ENCODE results near the gene DMD. TPM values are rescaled to one million over a fixed set of nuclear protein-coding genes. Genes with fewer than 3 reads are reported as not detected.

Gene DMD
- total and polyA plus RNA-seq, 4 donors: 19.9 to 260 (median 111) TPM

DNA sequence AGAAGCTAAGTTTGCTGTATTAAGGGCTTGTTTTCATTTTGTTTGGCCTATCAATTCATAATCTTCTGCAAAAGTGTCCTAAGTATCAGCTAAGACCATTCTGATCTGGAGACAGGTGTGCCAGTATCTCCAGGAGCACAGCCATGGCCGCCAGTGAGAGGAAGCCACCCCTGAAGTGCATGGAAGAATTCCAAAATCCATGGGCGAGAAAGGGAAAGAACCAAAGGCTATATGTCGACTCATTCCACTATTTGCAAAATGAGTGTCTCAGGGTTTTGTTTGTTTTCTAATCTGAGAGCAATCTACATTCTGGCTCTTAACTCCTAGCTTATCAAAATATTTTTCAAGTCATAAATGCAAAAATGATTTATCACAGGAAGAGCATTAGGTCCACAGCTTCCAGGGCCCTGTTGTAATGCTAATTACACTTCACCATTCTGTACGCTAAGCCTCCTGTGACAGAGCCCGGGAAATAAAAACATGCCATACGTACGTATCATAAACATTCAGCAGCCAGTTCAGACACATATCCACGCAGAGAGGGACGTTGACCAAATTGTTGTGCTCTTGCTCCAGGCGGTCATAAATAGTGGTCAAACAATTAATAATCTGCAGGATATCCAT, 2002.2 kb downstream of the DMD start:
- no peak overlapping the region for H3K27ac ChIP-seq (ENCODE audit: low read depth in 1 of 2, low read length in 2 of 2)
- DNase-seq (no peak), ATAC-seq (ENCODE audit: low FRiP score) (no peak)
- no peaks in the 10 kb centered on the region for H3K36me3 ChIP-seq (ENCODE audit: control insufficient read depth in 1 of 2, insufficient read depth in 2 of 2, low read length in 1 of 2)
- WGBS, 2 donors: 24 to 32% methylated on average over 10 of the region's 10 CpGs
- H3K9me3 ChIP-seq (ENCODE audit: control insufficient read depth, low read length): no peaks in the 10 kb centered on the region
- no peaks in the 10 kb centered on the region for H3K27me3 ChIP-seq (ENCODE audit: control insufficient read depth in 1 of 2, insufficient read depth in 2 of 2, low read length in 1 of 2)
- H3K4me1 ChIP-seq (ENCODE audit: control insufficient read depth in 1 of 2, insufficient read depth in 2 of 2, low read length in 2 of 2): no peaks in the 10 kb centered on the region
- H3K4me3 ChIP-seq (ENCODE audit: low read length in 2 of 2): no peak overlapping the region
- intact Hi-C loops (cut with DNase I): no loop called here

- 76 to 86% methylated on average over 4 of the region's 4 CpGs for WGBS, 2 donors
- intact Hi-C loops (cut with DNase I): no loop called here
Observed at GRCh38 chrX:31201503-31201902, 2009.8 kb downstream of the DMD start.

GRCh38 chrX:31200430-31200829, 2010.9 kb downstream of the DMD start:
- 61 to 62% methylated on average over 1 of the region's 1 CpG for WGBS, 2 donors

More at GRCh38 chrX:31201503-31201902, 2009.8 kb downstream of the DMD start:
- H3K36me3 ChIP-seq (ENCODE audit: control insufficient read depth in 1 of 2, insufficient read depth in 2 of 2, low read length in 1 of 2): no peaks in the 10 kb centered on the region
- H3K27ac ChIP-seq (ENCODE audit: low read depth in 1 of 2, low read length in 2 of 2): no peak overlapping the region
- ATAC-seq (ENCODE audit: low FRiP score) (no peak), DNase-seq (no peak)
- H3K27me3 ChIP-seq (ENCODE audit: control insufficient read depth in 1 of 2, insufficient read depth in 2 of 2, low read length in 1 of 2): no peaks in the 10 kb centered on the region
- H3K9me3 ChIP-seq (ENCODE audit: control insufficient read depth, low read length): no peaks in the 10 kb centered on the region
- no peak overlapping the region for H3K4me3 ChIP-seq (ENCODE audit: low read length in 2 of 2)
- H3K4me1 ChIP-seq (ENCODE audit: control insufficient read depth in 1 of 2, insufficient read depth in 2 of 2, low read length in 2 of 2): no peaks in the 10 kb centered on the region

GRCh38 chrX:31199840-31200114, 2011.6 kb downstream of the DMD start:
- WGBS, 2 donors: 50 to 62% methylated on average over 5 of the region's 5 CpGs
- Histone ChIP-seq H3K27me3 (ENCODE audit: control insufficient read depth in 1 of 2, insufficient read depth in 2 of 2, low read length in 1 of 2) (no peaks in the 10 kb centered on the region), H3K4me1 (ENCODE audit: control insufficient read depth in 1 of 2, insufficient read depth in 2 of 2, low read length in 2 of 2) (no peaks in the 10 kb centered on the region), H3K36me3 (ENCODE audit: control insufficient read depth in 1 of 2, insufficient read depth in 2 of 2, low read length in 1 of 2) (no peaks in the 10 kb centered on the region), H3K27ac (ENCODE audit: low read depth in 1 of 2, low read length in 2 of 2) (no peak overlapping the region), H3K4me3 (ENCODE audit: low read length in 2 of 2) (no peak overlapping the region), H3K9me3 (ENCODE audit: control insufficient read depth, low read length) (no peaks in the 10 kb centered on the region)
- DNase-seq (no peak), ATAC-seq (ENCODE audit: low FRiP score) (no peak)
- intact Hi-C loops (cut with DNase I): no loop called here

More at GRCh38 chrX:31200430-31200829, 2010.9 kb downstream of the DMD start:
- intact Hi-C loops (cut with DNase I): no loop called here
- no peak overlapping the region for H3K27ac ChIP-seq (ENCODE audit: low read depth in 1 of 2, low read length in 2 of 2)
- no peak for DNase-seq
- no peak for ATAC-seq (ENCODE audit: low FRiP score)
- no peaks in the 10 kb centered on the region for H3K27me3 ChIP-seq (ENCODE audit: control insufficient read depth in 1 of 2, insufficient read depth in 2 of 2, low read length in 1 of 2)
- no peaks in the 10 kb centered on the region for H3K36me3 ChIP-seq (ENCODE audit: control insufficient read depth in 1 of 2, insufficient read depth in 2 of 2, low read length in 1 of 2)
- no peak overlapping the region for H3K4me3 ChIP-seq (ENCODE audit: low read length in 2 of 2)
- no peaks in the 10 kb centered on the region for H3K9me3 ChIP-seq (ENCODE audit: control insufficient read depth, low read length)
- H3K4me1 ChIP-seq (ENCODE audit: control insufficient read depth in 1 of 2, insufficient read depth in 2 of 2, low read length in 2 of 2): no peaks in the 10 kb centered on the region

DNA sequence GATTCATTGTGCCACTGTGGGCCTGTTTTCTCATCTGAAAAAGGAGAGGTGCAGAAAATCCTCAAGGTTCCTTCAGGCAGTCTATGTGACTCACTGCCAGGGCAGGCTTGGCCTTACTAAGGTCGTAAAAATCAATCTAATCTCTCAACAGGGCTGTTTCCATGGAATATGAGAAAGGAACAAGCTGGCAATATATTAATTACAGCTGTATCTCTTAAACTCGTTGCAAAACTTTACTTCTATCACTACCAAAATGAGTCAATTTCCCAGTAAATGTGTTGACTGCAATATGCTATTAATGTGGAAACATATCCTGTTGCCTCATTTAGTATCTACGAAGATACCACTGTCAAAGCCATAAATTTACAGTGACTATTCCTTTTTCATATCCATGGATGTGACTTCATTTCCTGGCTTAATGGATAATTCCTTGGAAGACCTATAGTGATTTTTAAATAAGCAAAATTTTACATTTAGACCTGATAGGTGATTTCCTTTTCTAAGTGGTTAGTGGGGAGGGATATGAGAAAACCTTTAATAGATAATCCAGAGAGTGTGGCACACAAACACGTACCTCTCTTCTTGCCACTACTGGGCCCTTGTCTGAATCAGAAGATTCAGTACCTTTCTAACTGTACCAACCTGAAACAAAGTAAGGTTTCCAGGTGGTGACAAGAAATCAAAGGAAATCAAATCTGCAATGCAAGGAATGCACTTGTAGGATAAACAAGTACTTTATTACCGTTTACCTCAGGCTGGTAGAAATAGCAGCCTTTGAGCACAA, 2012.1 kb downstream of the DMD start:
- ATAC-seq (ENCODE audit: low FRiP score) (peak; percentile 48), DNase-seq (no peak)
- 44 to 49% methylated on average over 5 of the region's 5 CpGs for WGBS, 2 donors
- intact Hi-C loops (cut with DNase I): no loop called here
- Histone ChIP-seq H3K9me3 (ENCODE audit: control insufficient read depth, low read length) (no peaks in the 10 kb centered on the region), H3K4me3 (ENCODE audit: low read length in 2 of 2) (no peak overlapping the region), H3K36me3 (ENCODE audit: control insufficient read depth in 1 of 2, insufficient read depth in 2 of 2, low read length in 1 of 2) (no peaks in the 10 kb centered on the region), H3K27ac (ENCODE audit: low read depth in 1 of 2, low read length in 2 of 2) (no peak overlapping the region), H3K4me1 (ENCODE audit: control insufficient read depth in 1 of 2, insufficient read depth in 2 of 2, low read length in 2 of 2) (no peaks in the 10 kb centered on the region), H3K27me3 (ENCODE audit: control insufficient read depth in 1 of 2, insufficient read depth in 2 of 2, low read length in 1 of 2) (no peaks in the 10 kb centered on the region)

- intact Hi-C loops (cut with DNase I): no loop called here
Observed at GRCh38 chrX:31190221-31190975, 2021.0 kb downstream of the DMD start.

DNA sequence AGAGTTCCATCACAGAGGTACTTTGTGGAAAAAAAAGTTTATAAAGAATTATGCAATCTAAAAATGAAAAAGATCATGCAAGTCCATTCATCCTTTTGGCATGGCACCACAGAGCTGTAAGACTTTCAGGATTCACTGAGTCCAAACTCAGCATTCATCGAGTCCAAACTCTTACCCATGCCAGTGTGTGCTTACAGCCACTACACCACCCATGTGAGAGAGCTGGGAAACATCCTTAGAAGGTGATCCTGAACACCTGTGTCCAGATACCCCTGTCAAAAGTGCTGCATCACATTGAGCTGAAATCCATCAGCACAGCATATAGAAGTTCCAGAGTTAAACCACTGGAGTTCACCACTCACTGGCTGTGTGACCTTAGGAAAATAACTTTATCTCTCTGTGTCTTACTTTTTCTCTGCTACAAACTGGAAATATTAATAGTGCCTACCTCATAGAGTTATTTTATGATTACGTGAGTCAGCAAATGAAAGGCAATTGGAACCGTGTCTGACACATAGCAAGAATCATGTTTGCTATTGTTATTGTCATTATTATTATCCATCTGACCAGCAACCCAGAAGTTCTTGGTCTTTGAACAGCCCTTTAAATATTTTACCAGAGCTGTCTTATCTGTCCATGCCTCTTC, 2024.5 kb downstream of the DMD start:
- H3K4me3 ChIP-seq (ENCODE audit: low read length in 2 of 2): no peak overlapping the region
- intact Hi-C loops (cut with DNase I): no loop called here
- ATAC-seq (ENCODE audit: low FRiP score) (peak; percentile 26), DNase-seq (no peak)
- H3K27ac ChIP-seq (ENCODE audit: low read depth in 1 of 2, low read length in 2 of 2): no peak overlapping the region
- no peaks in the 10 kb centered on the region for H3K9me3 ChIP-seq (ENCODE audit: control insufficient read depth, low read length)
- no peaks in the 10 kb centered on the region for H3K4me1 ChIP-seq (ENCODE audit: control insufficient read depth in 1 of 2, insufficient read depth in 2 of 2, low read length in 2 of 2)
- H3K27me3 ChIP-seq (ENCODE audit: control insufficient read depth in 1 of 2, insufficient read depth in 2 of 2, low read length in 1 of 2): no peaks in the 10 kb centered on the region
- H3K36me3 ChIP-seq (ENCODE audit: control insufficient read depth in 1 of 2, insufficient read depth in 2 of 2, low read length in 1 of 2): no peaks in the 10 kb centered on the region
- WGBS, 2 donors: 70 to 82% methylated on average over 3 of the region's 3 CpGs

More at GRCh38 chrX:31190221-31190975, 2021.0 kb downstream of the DMD start:
- no peak overlapping the region for H3K4me3 ChIP-seq (ENCODE audit: low read length in 2 of 2)
- DNase-seq: no peak
- no peaks in the 10 kb centered on the region for H3K9me3 ChIP-seq (ENCODE audit: control insufficient read depth, low read length)
- no peaks in the 10 kb centered on the region for H3K4me1 ChIP-seq (ENCODE audit: control insufficient read depth in 1 of 2, insufficient read depth in 2 of 2, low read length in 2 of 2)
- no peaks in the 10 kb centered on the region for H3K36me3 ChIP-seq (ENCODE audit: control insufficient read depth in 1 of 2, insufficient read depth in 2 of 2, low read length in 1 of 2)
- H3K27me3 ChIP-seq (ENCODE audit: control insufficient read depth in 1 of 2, insufficient read depth in 2 of 2, low read length in 1 of 2): no peaks in the 10 kb centered on the region
- H3K27ac ChIP-seq (ENCODE audit: low read depth in 1 of 2, low read length in 2 of 2): no peak overlapping the region
- WGBS, 2 donors: 78 to 91% methylated on average over 8 to 10 of the region's 11 CpGs
- ATAC-seq (ENCODE audit: low FRiP score): no peak

GRCh38 chrX:31185884-31186283, 2025.5 kb downstream of the DMD start:
- intact Hi-C loops (cut with DNase I): no loop called here
- H3K36me3 ChIP-seq (ENCODE audit: control insufficient read depth in 1 of 2, insufficient read depth in 2 of 2, low read length in 1 of 2): no peaks in the 10 kb centered on the region
- no peak overlapping the region for H3K4me3 ChIP-seq (ENCODE audit: low read length in 2 of 2)
- no peak overlapping the region for H3K27ac ChIP-seq (ENCODE audit: low read depth in 1 of 2, low read length in 2 of 2)
- WGBS, 2 donors: 94 to 97% methylated on average over 1 of the region's 1 CpG
- no peaks in the 10 kb centered on the region for H3K4me1 ChIP-seq (ENCODE audit: control insufficient read depth in 1 of 2, insufficient read depth in 2 of 2, low read length in 2 of 2)
- H3K9me3 ChIP-seq (ENCODE audit: control insufficient read depth, low read length): no peaks in the 10 kb centered on the region
- ATAC-seq (ENCODE audit: low FRiP score): no peak
- H3K27me3 ChIP-seq (ENCODE audit: control insufficient read depth in 1 of 2, insufficient read depth in 2 of 2, low read length in 1 of 2): no peaks in the 10 kb centered on the region
- DNase-seq: no peak

All from aorta (tissue), 5 donors.